ENCODE measurements around the gene ZMYM1. TPM values are rescaled to one million over a fixed set of nuclear protein-coding genes. Genes with fewer than 3 reads are reported as not detected.

Gene ZMYM1
- total and polyA plus RNA-seq, 2 of the 8 experiments (the other 6 are each of a cell fraction or from before 2014, with no cell fraction given), result 10.0 to 41.3 TPM

DNA sequence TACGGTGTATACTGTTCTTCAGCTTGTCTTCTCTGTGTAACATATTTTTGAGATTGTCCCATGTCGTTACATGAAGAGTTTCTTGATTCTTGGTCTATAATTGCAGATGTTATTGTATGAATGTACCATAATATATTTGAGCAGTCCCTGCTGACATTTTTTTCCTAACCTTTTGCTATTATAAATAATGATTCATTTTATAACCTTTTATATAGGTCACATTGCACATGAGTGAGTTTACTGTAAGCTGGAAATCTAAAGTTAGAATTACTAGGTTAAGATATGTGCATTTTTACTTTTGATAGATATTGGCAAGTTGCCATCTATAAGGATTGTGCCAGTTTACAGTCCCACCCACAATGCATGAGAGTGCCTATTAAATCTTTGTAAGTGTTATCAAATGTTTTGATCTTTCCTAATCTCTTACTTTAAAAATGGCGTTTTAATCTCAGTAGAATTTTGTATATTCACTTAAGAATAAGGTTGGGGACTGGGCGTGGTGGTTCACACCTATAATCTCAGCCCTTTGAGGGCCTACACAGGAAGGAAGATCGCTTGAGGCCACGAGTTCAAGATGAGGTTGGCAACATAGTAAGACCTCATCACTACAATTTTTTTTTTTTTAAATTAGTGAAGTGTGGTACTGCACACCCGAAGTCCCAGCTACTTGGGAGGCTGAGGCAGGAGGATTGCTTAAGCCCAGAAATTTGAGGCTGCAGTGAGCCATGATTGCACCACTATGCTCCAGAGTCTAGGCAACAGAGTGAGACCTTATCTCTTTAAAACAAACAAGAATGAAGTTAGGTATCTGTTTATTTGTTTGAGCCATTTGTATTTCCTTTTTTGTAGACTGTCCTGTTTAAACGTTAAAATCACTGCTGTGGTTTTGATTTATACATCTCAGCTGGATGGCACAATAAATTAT is 36.5 kb downstream of the ZMYM1 start:
- Histone ChIP-seq H3K23me2 (ENCODE audit: low read depth, low read length) (no peaks in the 10 kb centered on the region), H3K9ac (replicated peaks in 1 of 4; ENCODE audit: extremely low read depth in 1 of 4, low read depth in 3 of 4, low read length in 3 of 4) (no peak overlapping the region), H2BK5ac (ENCODE audit: low read depth, low read length) (no peak overlapping the region), H2BK15ac (ENCODE audit: low read length) (no peak overlapping the region), H3K56ac (replicated peaks; ENCODE audit: insufficient read length, low read depth, low read length) (no peak overlapping the region), H3K79me1 (ENCODE audit: low read depth, low read length) (no peaks in the 10 kb centered on the region), H3K4me2 (ENCODE audit: insufficient read depth in 1 of 2, low read depth in 2 of 2, low read length in 2 of 2) (no peak overlapping the region), H3K79me2 (ENCODE audit: control insufficient read depth in 1 of 2, insufficient read depth in 2 of 2, low read length in 2 of 2) (no peaks in the 10 kb centered on the region), H4K5ac (ENCODE audit: insufficient read length, low read depth, low read length) (no peak overlapping the region), H3K27me3 (replicated peaks in 1 of 4; ENCODE audit: control insufficient read depth in 3 of 4, extremely low read depth in 1 of 4, insufficient read depth in 3 of 4, low read length in 3 of 4) (no peaks in the 10 kb centered on the region), H3K36me3 (ENCODE audit: control insufficient read depth in 2 of 4, insufficient read depth in 4 of 4, low read length in 3 of 4) (peaks cover 0 to 45% (median 10%) of the 10 kb centered on the region in 4 experiments; a peak in 4 of 8 replicates), H2BK120ac (replicated peaks; ENCODE audit: low read depth, low read length) (no peak overlapping the region), H3K4ac (replicated peaks; ENCODE audit: insufficient read length, low read depth, low read length) (no peak overlapping the region), H3K14ac (ENCODE audit: insufficient read length) (no peak overlapping the region), H3K27ac (ENCODE audit: low read depth, low read length) (no peak overlapping the region), H3K9me3 (ENCODE audit: insufficient read depth in 2 of 2, low read depth in 1 of 2, low read length in 1 of 2) (no peaks in the 10 kb centered on the region), H4K8ac (ENCODE audit: extremely low read depth, insufficient read depth, low read length) (no peak overlapping the region), H3K4me1 (replicated peaks in 1 of 4; ENCODE audit: control insufficient read depth in 3 of 4, insufficient read depth in 4 of 4, low read length in 3 of 4) (no peaks in the 10 kb centered on the region), H4K20me1 (replicated peaks in 1 of 2; ENCODE audit: control insufficient read depth in 1 of 2, insufficient read depth in 2 of 2, low read length in 2 of 2) (no peaks in the 10 kb centered on the region), H3K18ac (ENCODE audit: extremely low read depth, low read length) (no peak overlapping the region), H4K91ac (replicated peaks; ENCODE audit: insufficient read length, low read length) (no peak overlapping the region), H3K23ac (ENCODE audit: insufficient read length) (no peak overlapping the region), H2AK5ac (ENCODE audit: low read depth, low read length) (no peak overlapping the region), H2AFZ (ENCODE audit: low read length) (no peak overlapping the region), H3K4me3 (ENCODE audit: extremely low read depth in 1 of 4, insufficient read depth in 2 of 4, low read depth in 3 of 4, low read length in 4 of 4) (no peak overlapping the region), H2BK12ac (ENCODE audit: low read depth, low read length) (no peak overlapping the region), H2BK20ac (ENCODE audit: low read length) (no peak overlapping the region)
- 88% methylated on average over 8 of the region's 8 CpGs; no CpG with 5 or more reads in 1 of the 2 experiments for WGBS, 2 experiments (ENCODE audit: extremely low coverage in 1 of 2, insufficient coverage in 1 of 2, insufficient read length in 1 of 2, insufficient replicate concordance in 2 of 2, low coverage in 1 of 2, low lambda C conversion rate in 2 of 2, missing lambda C conversion rate in 1 of 2)
- ChIA-PET POLR2A (ENCODE audit: partially characterized antibody) (interaction anchor here (1.1 kb wide), 1 partner anchor 65 kb away, joined by 3 read pairs; no protein-coding TSS in a partner anchor), CTCF (ENCODE audit: partially characterized antibody) (no interaction called here)
- FAIRE-seq (no peak), DNase-seq (ENCODE audit: low read depth in 1 of 2, low spot score in 2 of 2) (no peak)
- no peak for TF ChIP-seq MAFK (IDR thresholded peaks at IDR 0.05; ENCODE audit: low read depth, low read length)
